Measurements from ENCODE around the gene ASTN2. TPM values are rescaled to one million over a fixed set of nuclear protein-coding genes. Genes with fewer than 3 reads are reported as not detected.

The ASTN2 gene
- total and polyA plus RNA-seq, 4 donors = 0.57 to 2.9 (median 1.4) TPM

DNA sequence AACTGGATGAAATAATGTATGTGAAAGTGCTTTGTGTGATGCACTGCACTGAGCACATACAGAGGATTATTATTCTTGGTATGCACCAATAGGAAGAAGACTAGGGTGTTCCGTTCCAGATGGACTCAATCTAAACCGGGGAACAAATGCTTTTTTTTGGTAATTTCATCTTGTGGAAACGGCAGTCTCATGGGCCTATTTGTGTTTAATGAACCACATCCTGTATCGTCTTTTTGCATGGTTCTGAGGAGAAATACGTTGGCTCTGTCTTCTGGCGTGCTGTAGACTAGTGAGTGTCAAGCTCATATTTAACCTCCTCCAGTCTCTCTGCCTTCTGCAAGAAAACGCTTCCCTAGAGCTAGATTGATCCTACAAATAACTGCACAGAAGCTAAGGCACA lies 697.7 kb downstream of the ASTN2 start:
- Histone ChIP-seq H3K27me3 (ENCODE audit: control insufficient read depth in 4 of 4, insufficient read depth in 4 of 4, low read length in 3 of 4) (no peaks in the 10 kb centered on the region), H3K9me3 (ENCODE audit: control insufficient read depth in 4 of 4, low read length in 3 of 4) (no peaks in the 10 kb centered on the region), H3K27ac (ENCODE audit: low read depth in 1 of 2, low read length in 2 of 2) (no peak overlapping the region), H3K4me3 (ENCODE audit: low read depth in 1 of 3, low read length in 3 of 3) (no peak overlapping the region), H3K36me3 (ENCODE audit: control insufficient read depth in 4 of 4, insufficient read depth in 3 of 4, low read depth in 1 of 4, low read length in 3 of 4) (no peaks in the 10 kb centered on the region), H3K4me1 (ENCODE audit: control insufficient read depth in 4 of 4, insufficient read depth in 4 of 4, low read length in 3 of 4) (no peaks in the 10 kb centered on the region), H3K9ac (ENCODE audit: low read depth in 1 of 2, low read length in 2 of 2) (no peak overlapping the region)
- WGBS = 81% methylated on average over 7 of the region's 7 CpGs
- DNase-seq (ENCODE audit: low spot score) = no peak
- TF ChIP-seq RAD21 (IDR thresholded peaks at IDR 0.05) (no peak), RXRA (IDR thresholded peaks at IDR 0.05) (no peak), TAF1 (conservative IDR thresholded peaks at IDR 0.05) (no peak), FOXA2 (IDR thresholded peaks at IDR 0.05) (no peak), NR2F2 (IDR thresholded peaks at IDR 0.05) (no peak), SP1 (IDR thresholded peaks at IDR 0.05) (no peak), HNF4G (IDR thresholded peaks at IDR 0.05) (no peak), JUND (IDR thresholded peaks at IDR 0.05) (no peak), GABPA (IDR thresholded peaks at IDR 0.05 in 1 of 2, conservative IDR thresholded peaks at IDR 0.05 in 1 of 2) (no peak), YY1 (IDR thresholded peaks at IDR 0.05) (no peak), FOXA1 (IDR thresholded peaks at IDR 0.05) (no peak), EGR1 (IDR thresholded peaks at IDR 0.05; ENCODE audit: low read depth in 2 of 2) (no peak)
- TF ChIP-seq, protein P1, sequence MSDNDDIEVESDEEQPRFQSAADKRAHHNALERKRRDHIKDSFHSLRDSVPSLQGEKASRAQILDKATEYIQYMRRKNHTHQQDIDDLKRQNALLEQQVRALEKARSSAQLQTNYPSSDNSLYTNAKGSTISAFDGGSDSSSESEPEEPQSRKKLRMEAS (IDR thresholded peaks at IDR 0.05) = no peak
- TF ChIP-seq, protein P2, sequence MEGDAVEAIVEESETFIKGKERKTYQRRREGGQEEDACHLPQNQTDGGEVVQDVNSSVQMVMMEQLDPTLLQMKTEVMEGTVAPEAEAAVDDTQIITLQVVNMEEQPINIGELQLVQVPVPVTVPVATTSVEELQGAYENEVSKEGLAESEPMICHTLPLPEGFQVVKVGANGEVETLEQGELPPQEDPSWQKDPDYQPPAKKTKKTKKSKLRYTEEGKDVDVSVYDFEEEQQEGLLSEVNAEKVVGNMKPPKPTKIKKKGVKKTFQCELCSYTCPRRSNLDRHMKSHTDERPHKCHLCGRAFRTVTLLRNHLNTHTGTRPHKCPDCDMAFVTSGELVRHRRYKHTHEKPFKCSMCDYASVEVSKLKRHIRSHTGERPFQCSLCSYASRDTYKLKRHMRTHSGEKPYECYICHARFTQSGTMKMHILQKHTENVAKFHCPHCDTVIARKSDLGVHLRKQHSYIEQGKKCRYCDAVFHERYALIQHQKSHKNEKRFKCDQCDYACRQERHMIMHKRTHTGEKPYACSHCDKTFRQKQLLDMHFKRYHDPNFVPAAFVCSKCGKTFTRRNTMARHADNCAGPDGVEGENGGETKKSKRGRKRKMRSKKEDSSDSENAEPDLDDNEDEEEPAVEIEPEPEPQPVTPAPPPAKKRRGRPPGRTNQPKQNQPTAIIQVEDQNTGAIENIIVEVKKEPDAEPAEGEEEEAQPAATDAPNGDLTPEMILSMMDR (IDR thresholded peaks at IDR 0.05; ENCODE audit: low read depth, low read length, missing input control) = no peak
- TF ChIP-seq, protein P3, sequence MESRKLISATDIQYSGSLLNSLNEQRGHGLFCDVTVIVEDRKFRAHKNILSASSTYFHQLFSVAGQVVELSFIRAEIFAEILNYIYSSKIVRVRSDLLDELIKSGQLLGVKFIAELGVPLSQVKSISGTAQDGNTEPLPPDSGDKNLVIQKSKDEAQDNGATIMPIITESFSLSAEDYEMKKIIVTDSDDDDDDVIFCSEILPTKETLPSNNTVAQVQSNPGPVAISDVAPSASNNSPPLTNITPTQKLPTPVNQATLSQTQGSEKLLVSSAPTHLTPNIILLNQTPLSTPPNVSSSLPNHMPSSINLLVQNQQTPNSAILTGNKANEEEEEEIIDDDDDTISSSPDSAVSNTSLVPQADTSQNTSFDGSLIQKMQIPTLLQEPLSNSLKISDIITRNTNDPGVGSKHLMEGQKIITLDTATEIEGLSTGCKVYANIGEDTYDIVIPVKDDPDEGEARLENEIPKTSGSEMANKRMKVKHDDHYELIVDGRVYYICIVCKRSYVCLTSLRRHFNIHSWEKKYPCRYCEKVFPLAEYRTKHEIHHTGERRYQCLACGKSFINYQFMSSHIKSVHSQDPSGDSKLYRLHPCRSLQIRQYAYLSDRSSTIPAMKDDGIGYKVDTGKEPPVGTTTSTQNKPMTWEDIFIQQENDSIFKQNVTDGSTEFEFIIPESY (IDR thresholded peaks at IDR 0.05) = no peak
- TF ChIP-seq, protein P4, sequence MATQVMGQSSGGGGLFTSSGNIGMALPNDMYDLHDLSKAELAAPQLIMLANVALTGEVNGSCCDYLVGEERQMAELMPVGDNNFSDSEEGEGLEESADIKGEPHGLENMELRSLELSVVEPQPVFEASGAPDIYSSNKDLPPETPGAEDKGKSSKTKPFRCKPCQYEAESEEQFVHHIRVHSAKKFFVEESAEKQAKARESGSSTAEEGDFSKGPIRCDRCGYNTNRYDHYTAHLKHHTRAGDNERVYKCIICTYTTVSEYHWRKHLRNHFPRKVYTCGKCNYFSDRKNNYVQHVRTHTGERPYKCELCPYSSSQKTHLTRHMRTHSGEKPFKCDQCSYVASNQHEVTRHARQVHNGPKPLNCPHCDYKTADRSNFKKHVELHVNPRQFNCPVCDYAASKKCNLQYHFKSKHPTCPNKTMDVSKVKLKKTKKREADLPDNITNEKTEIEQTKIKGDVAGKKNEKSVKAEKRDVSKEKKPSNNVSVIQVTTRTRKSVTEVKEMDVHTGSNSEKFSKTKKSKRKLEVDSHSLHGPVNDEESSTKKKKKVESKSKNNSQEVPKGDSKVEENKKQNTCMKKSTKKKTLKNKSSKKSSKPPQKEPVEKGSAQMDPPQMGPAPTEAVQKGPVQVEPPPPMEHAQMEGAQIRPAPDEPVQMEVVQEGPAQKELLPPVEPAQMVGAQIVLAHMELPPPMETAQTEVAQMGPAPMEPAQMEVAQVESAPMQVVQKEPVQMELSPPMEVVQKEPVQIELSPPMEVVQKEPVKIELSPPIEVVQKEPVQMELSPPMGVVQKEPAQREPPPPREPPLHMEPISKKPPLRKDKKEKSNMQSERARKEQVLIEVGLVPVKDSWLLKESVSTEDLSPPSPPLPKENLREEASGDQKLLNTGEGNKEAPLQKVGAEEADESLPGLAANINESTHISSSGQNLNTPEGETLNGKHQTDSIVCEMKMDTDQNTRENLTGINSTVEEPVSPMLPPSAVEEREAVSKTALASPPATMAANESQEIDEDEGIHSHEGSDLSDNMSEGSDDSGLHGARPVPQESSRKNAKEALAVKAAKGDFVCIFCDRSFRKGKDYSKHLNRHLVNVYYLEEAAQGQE (IDR thresholded peaks at IDR 0.05) = no peak

DNA sequence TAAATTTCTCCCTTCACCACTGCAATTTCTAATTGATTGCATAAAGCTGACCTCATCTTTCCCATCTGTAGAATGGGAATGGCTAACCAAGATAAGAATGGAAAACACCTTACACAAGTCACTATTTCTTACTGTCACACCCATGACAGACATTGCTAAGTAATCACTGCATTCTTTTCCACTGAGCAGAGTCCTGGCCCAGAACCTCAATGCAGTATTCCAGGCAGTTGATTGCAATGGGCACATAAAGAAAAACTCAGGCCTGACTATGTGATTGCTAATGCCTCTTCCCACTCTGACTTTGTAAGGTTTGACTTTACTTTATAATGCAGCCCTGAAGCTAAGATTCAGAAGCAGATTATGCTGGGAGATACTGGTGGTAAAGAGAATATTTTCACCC lies 698.4 kb downstream of the ASTN2 start:
- DNase-seq (ENCODE audit: low spot score) = no peak
- no peak overlapping the region for H3K4me3 ChIP-seq (ENCODE audit: low read depth in 1 of 3, low read length in 3 of 3)
- no peaks in the 10 kb centered on the region for H3K9me3 ChIP-seq (ENCODE audit: control insufficient read depth in 4 of 4, low read length in 3 of 4)
- H3K27me3 ChIP-seq (ENCODE audit: control insufficient read depth in 4 of 4, insufficient read depth in 4 of 4, low read length in 3 of 4) = no peaks in the 10 kb centered on the region
- H3K9ac ChIP-seq (ENCODE audit: low read depth in 1 of 2, low read length in 2 of 2) = no peak overlapping the region
- H3K27ac ChIP-seq (ENCODE audit: low read depth in 1 of 2, low read length in 2 of 2) = no peak overlapping the region
- H3K36me3 ChIP-seq (ENCODE audit: control insufficient read depth in 4 of 4, insufficient read depth in 3 of 4, low read depth in 1 of 4, low read length in 3 of 4) = no peaks in the 10 kb centered on the region
- H3K4me1 ChIP-seq (ENCODE audit: control insufficient read depth in 4 of 4, insufficient read depth in 4 of 4, low read length in 3 of 4) = no peaks in the 10 kb centered on the region
- TF ChIP-seq, protein P4 (IDR thresholded peaks at IDR 0.05) = no peak
- no peak for TF ChIP-seq YY1 (IDR thresholded peaks at IDR 0.05)
- TF ChIP-seq, protein P5, sequence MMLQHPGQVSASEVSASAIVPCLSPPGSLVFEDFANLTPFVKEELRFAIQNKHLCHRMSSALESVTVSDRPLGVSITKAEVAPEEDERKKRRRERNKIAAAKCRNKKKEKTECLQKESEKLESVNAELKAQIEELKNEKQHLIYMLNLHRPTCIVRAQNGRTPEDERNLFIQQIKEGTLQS (IDR thresholded peaks at IDR 0.05) = no peak
- TF ChIP-seq RAD21 (IDR thresholded peaks at IDR 0.05) = no peak
- TF ChIP-seq EGR1 (IDR thresholded peaks at IDR 0.05; ENCODE audit: low read depth in 2 of 2) = no peak
- TF ChIP-seq RXRA (IDR thresholded peaks at IDR 0.05) = no peak
- TF ChIP-seq, protein P3 (IDR thresholded peaks at IDR 0.05) = no peak
- TF ChIP-seq FOXA1 (IDR thresholded peaks at IDR 0.05) = no peak
- no peak for TF ChIP-seq SP1 (IDR thresholded peaks at IDR 0.05)
- no peak for TF ChIP-seq TAF1 (conservative IDR thresholded peaks at IDR 0.05)
- TF ChIP-seq JUND (IDR thresholded peaks at IDR 0.05) = no peak
- no peak for TF ChIP-seq GABPA (IDR thresholded peaks at IDR 0.05 in 1 of 2, conservative IDR thresholded peaks at IDR 0.05 in 1 of 2)
- no peak for TF ChIP-seq NR2F2 (IDR thresholded peaks at IDR 0.05)

Data from liver (tissue), 9 donors.